PC-3 (cell line): ENCODE data around the gene KCNC3. TPM values are rescaled to one million over a fixed set of nuclear protein-coding genes. Genes with fewer than 3 reads are reported as not detected.
A peak's percentile ranks its signal among the peaks of the same experiment; 100 is the strongest.

ENCODE experiments used
- ATAC-seq: fragments of 200-7000 bp; cut with Tn5 transposase; 2 replicates; pipeline ENCODE4 v1.9.1; 2020; ENCODE audit warnings: mild to moderate bottlenecking, moderate library complexity
- BruUV-seq: library from RNA; stranded (reverse); fragments of 400-500 nt; replicated peaks from 2 replicates; lab custom pipeline; 2021; lab: Mats Ljungman, UMichigan
- CTCF ChIA-PET: fragments of 300-600 bp; sonication (Branson Sonifier 250); formaldehyde crosslinking; loops from one replicate; lab custom pipeline; 2022; ENCODE audit warnings: antibody characterized with exemption; lab: Charles Lee
- POLR2A ChIA-PET: fragments of 300-600 bp; sonication (Branson Sonifier 250); formaldehyde crosslinking; loops from one replicate; lab custom pipeline; 2022; ENCODE audit warnings: antibody characterized with exemption; ENCODE audit not compliant: unreplicated experiment; lab: Charles Lee
- DNase-seq: peaks from one replicate; pipeline ENCODE4 v3.0.0-alpha.2; 2015
- H2AFZ ChIP-seq: fragments of 300-600 bp; sonication (generic); 2 replicates; pipeline ENCODE4 v1.6.0; 2016; ENCODE audit warnings: antibody characterized with exemption, low read length
- H3F3A ChIP-seq: fragments of 300-600 bp; sonication (generic); one replicate; pipeline ENCODE4 v1.6.0; 2017; ENCODE audit warnings: antibody characterized with exemption, low read length, control low read depth, mild to moderate bottlenecking; ENCODE audit not compliant: unreplicated experiment
- H3K27ac ChIP-seq: fragments of 300-600 bp; sonication (generic); 2 replicates; pipeline ENCODE4 v1.5.1; 2016; ENCODE audit warnings: mild to moderate bottlenecking, low read length
- H3K27me3 ChIP-seq: fragments of 300-600 bp; sonication (generic); 2 replicates; pipeline ENCODE4 v1.6.1; 2016; ENCODE audit warnings: low read length, mixed read lengths
- H3K36me3 ChIP-seq: fragments of 300-600 bp; sonication (generic); 2 replicates; pipeline ENCODE4 v1.6.1; 2016; ENCODE audit warnings: low read depth, mixed run types, low read length, mixed read lengths
- H3K4me1 ChIP-seq: fragments of 300-600 bp; sonication (generic); 2 replicates; pipeline ENCODE4 v1.5.1; 2016; ENCODE audit warnings: low read length; ENCODE audit not compliant: insufficient read depth
- H3K4me2 ChIP-seq: fragments of 300-600 bp; sonication (generic); 2 replicates; pipeline ENCODE4 v1.6.0; 2016; ENCODE audit warnings: low read length
- H3K4me3 ChIP-seq: fragments of 300-600 bp; sonication (generic); 2 replicates; pipeline ENCODE4 v1.5.1; 2016; ENCODE audit warnings: mild to moderate bottlenecking, low read length, mixed read lengths
- H3K79me2 ChIP-seq: fragments of 300-600 bp; sonication (generic); 2 replicates; pipeline ENCODE4 v1.6.1; 2017; ENCODE audit warnings: low read length, mixed read lengths
- H3K9ac ChIP-seq: fragments of 300-600 bp; sonication (generic); 2 replicates; pipeline ENCODE4 v1.6.0; 2016; ENCODE audit warnings: mild to moderate bottlenecking, low read length
- H3K9me2 ChIP-seq: fragments of 300-600 bp; sonication (generic); replicated peaks from 2 replicates; pipeline ENCODE4 v1.6.1; 2016; ENCODE audit warnings: mixed run types, low read length, mixed read lengths
- H3K9me3 ChIP-seq: fragments of 300-600 bp; sonication (generic); 2 replicates; pipeline ENCODE4 v1.6.1; 2016; ENCODE audit warnings: low read length, mixed read lengths
- H4K20me1 ChIP-seq: fragments of 300-600 bp; sonication (generic); 2 replicates; pipeline ENCODE4 v1.6.1; 2016; ENCODE audit warnings: low read length, mixed read lengths
- EZH2 ChIP-seq: fragments of 300-600 bp; sonication (generic); IDR thresholded peaks from one replicate; pipeline ENCODE4 v1.6.1; 2017; ENCODE audit warnings: antibody characterized with exemption, mild to moderate bottlenecking, low read length; ENCODE audit not compliant: unreplicated experiment
- EZH2phosphoT487 ChIP-seq: fragments of 300-600 bp; sonication (generic); IDR thresholded peaks from 2 replicates; pipeline ENCODE4 v1.6.1; 2018; ENCODE audit warnings: mild to moderate bottlenecking, antibody characterized with exemption, low read length, borderline replicate concordance
- intact Hi-C: fragments of 100-400 bp; cut with micrococcal nuclease; formaldehyde crosslinking; loops from 2 replicates; pipeline ENCODE4 v1.9.0; 2023
- total RNA-seq: library from RNA; depleted of rRNA; stranded (reverse); fragments of >200 nt; gene quantifications from 2 replicates; pipeline ENCODE4 v1.2.3, GENCODE V29; 2014
- TF ChIP-seq, protein P1 (sequence below): fragments of 300-600 bp; sonication (generic); conservative IDR thresholded peaks from 2 replicates; pipeline ENCODE4 v1.5.1; 2017; ENCODE audit warnings: antibody characterized with exemption, low read depth, mild to moderate bottlenecking, low read length

Gene KCNC3
- total RNA-seq, 1 experiment from 2014 or later: 3.1 TPM

DNA sequence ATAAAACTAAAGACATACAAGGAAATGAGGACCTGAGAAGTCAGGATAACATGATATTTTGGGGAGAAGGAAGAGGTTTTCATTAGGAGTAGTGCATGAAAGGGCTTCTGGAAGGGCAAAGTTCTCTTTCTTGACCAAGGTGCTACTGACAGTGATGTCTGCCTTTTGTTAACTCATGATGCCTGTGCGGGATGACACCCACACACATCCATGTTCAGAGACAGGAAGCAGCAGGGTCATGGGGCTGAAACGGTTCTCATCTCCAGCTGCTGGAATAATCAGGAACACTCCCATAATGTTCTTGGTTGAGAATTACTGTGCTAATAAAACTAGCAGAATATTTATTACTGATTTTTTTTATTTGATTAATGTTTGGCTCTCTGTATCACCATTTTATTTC, 29.1 kb downstream of the KCNC3 start:
- H4K20me1 ChIP-seq: no peaks in the 10 kb centered on the region
- intact Hi-C loops: loop anchor here (2.0 to 5.0 kb wide), 2 partner anchors 29 to 48 kb away; partner anchors contain the start of gene KCNC3
- TF ChIP-seq EZH2 (no peak), EZH2phosphoT487 (no peak)
- TF ChIP-seq, protein P1, sequence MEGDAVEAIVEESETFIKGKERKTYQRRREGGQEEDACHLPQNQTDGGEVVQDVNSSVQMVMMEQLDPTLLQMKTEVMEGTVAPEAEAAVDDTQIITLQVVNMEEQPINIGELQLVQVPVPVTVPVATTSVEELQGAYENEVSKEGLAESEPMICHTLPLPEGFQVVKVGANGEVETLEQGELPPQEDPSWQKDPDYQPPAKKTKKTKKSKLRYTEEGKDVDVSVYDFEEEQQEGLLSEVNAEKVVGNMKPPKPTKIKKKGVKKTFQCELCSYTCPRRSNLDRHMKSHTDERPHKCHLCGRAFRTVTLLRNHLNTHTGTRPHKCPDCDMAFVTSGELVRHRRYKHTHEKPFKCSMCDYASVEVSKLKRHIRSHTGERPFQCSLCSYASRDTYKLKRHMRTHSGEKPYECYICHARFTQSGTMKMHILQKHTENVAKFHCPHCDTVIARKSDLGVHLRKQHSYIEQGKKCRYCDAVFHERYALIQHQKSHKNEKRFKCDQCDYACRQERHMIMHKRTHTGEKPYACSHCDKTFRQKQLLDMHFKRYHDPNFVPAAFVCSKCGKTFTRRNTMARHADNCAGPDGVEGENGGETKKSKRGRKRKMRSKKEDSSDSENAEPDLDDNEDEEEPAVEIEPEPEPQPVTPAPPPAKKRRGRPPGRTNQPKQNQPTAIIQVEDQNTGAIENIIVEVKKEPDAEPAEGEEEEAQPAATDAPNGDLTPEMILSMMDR: no peak
- no peaks in the 10 kb centered on the region for H3K9me2 ChIP-seq
- H3K4me3 ChIP-seq: no peak overlapping the region
- no TSS peak for BruUV-seq
- peak overlapping the region; percentile 85 for H3K27ac ChIP-seq
- no peaks in the 10 kb centered on the region for H3K27me3 ChIP-seq
- DNase-seq (no peak), ATAC-seq (0 out of 2 replicates have a peak, but pooled peaks have one; percentile 7)
- peaks cover 3% of the 10 kb centered on the region; the same call in 1 of the 2 replicates for H3K36me3 ChIP-seq
- H3K9me3 ChIP-seq: no peaks in the 10 kb centered on the region
- no peaks in the 10 kb centered on the region for H3F3A ChIP-seq
- no peak overlapping the region for H2AFZ ChIP-seq
- H3K9ac ChIP-seq: 0 out of 2 replicates have a peak overlapping the region, but pooled peaks have one; percentile 32
- CTCF ChIA-PET: interaction anchor here (0.7 to 1.7 kb wide), 2 partner anchors 29 to 222 kb away, joined by 4 to 12 read pairs; partner anchors contain the start of gene KCNC3
- no peaks in the 10 kb centered on the region for H3K79me2 ChIP-seq
- POLR2A ChIA-PET: no interaction called here
- H3K4me2 ChIP-seq: peak overlapping the region; percentile 77; the same call in 1 of the 2 replicates
- peaks cover 17% of the 10 kb centered on the region for H3K4me1 ChIP-seq

DNA sequence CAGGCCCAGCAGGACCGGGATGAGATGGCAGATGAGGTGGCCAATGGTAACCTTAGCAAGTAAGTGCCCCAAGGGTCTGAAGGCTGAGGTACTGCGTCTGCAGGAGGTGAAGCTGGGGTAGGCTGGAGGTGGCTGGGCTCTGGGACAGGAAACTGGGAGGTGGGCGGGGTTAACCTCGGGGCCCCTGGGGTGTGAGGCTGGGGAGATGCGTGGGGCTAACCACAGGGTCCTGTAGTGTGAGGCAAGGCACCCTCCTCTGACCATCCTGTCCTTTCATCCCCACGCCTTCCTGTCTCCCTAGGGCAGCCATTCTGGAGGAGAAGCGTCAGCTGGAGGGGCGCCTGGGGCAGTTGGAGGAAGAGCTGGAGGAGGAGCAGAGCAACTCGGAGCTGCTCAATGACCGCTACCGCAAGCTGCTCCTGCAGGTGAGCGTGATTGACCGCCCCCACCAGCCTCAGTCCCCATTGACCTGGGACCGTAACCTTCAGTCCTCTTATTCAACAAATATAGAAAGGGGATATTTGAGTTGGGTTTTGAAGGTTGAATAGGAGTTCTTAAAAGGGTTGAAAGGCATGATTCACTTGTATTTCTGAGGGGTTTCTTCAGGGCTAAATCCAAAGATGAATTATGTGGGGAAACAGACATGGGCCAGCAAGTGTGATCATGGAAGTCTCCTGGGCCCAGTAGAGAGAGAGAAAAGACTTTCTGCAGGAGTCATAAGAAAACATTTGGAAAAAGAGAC, 35.7 kb downstream of the KCNC3 start:
- no peak for ATAC-seq

More for the DNA sequence above, 35.7 kb downstream of the KCNC3 start:
- H3K27ac ChIP-seq: no peak overlapping the region
- no peak for DNase-seq
- H3K27me3 ChIP-seq: no peaks in the 10 kb centered on the region
- H3K4me1 ChIP-seq: no peaks in the 10 kb centered on the region
- H4K20me1 ChIP-seq: no peaks in the 10 kb centered on the region
- no peak overlapping the region for H3K4me3 ChIP-seq
- H2AFZ ChIP-seq: no peak overlapping the region
- ChIA-PET POLR2A (no interaction called here), CTCF (no interaction called here)
- no peaks in the 10 kb centered on the region for H3F3A ChIP-seq
- H3K9me3 ChIP-seq: no peaks in the 10 kb centered on the region
- BruUV-seq: no TSS peak
- H3K36me3 ChIP-seq: peaks cover 7% of the 10 kb centered on the region; the same call in 1 of the 2 replicates
- intact Hi-C loops: no loop called here
- no peaks in the 10 kb centered on the region for H3K79me2 ChIP-seq
- TF ChIP-seq, protein P1: no peak
- no peak for TF ChIP-seq EZH2
- no peak for TF ChIP-seq EZH2phosphoT487
- no peaks in the 10 kb centered on the region for H3K9me2 ChIP-seq
- no peak overlapping the region for H3K9ac ChIP-seq
- H3K4me2 ChIP-seq: no peak overlapping the region
